Left renal pelvis (tissue), 4 donors: ENCODE results near the gene MYO7A. TPM values are rescaled to one million over a fixed set of nuclear protein-coding genes. Genes with fewer than 3 reads are reported as not detected.

Experiments used
- DNase-seq, 4 donors: peaks; one replicate each; pipeline ENCODE4 v3.0.0-alpha.2; 2013; ENCODE audit warnings: low read depth in 4 of 4, low spot score in 3 of 4
- polyA plus RNA-seq, 4 donors: library from polyadenylated mRNA; unstranded; fragments of 120-200 nt; gene quantifications; one replicate each; pipeline ENCODE4 v1.2.1, GENCODE V29; 2013; ENCODE audit not compliant: insufficient read length in 4 of 4

Gene MYO7A
- polyA plus RNA-seq, 4 donors: 2.2 to 4.2 (median 2.8) TPM

DNA sequence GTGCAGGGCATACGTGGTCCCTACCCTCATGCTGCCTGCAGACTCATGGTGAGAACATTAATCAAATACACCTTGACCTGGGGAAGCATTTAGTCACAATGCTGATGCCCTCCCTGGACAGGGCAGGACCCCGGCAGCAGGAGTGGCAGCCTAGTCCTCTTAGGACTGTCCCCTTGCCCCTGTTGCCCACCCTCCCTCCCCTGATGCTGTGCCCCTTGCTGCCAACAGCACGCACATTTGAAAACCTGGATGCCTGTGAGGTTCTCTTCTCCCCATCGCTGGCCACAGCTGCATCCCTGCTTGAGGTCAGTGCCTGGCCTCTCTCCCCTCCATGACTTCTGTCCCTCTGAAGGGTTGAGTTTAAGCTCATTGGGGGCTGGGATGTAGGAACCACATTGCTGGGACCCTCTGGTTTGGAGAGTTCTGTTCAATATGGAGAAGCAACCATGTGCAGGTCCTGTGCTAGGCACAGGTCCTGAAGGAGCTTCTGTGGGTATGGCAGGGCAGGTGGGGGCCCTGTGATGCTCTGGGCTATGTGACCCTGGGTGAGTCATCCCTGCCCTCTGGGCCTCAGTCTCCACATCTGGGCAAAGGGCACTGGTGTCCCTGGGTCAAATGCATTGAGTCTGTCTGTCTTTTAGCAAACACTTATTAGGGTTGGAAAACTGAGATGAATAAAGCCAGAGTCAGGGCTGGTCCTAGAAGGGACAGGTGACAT, 31.3 kb downstream of the MYO7A start:
- no peak for DNase-seq

DNA sequence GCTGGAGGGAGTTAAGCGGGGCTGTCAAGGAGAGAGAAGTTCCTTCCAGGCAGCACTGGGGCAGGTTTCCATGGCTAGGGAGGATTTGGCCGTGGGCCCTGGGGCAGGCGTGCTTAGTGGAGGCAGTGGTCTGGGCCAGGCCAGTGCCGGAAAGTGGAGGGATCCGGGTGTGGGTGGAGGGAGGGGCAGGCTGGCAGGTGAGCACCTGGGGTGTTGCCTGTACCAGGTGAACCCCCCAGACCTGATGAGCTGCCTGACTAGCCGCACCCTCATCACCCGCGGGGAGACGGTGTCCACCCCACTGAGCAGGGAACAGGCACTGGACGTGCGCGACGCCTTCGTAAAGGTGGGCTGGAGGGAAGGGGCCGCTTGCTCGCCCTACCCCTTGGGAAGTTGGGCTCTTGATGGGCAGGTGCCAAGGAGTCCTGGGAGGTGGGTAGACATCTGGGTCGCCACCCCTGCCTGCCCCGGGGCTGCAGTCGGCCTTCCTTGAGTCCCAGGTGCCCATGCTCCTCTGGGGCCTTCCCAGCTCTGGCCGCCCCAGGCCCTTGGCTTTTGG, 32.0 kb downstream of the MYO7A start:
- no peak for DNase-seq

DNA sequence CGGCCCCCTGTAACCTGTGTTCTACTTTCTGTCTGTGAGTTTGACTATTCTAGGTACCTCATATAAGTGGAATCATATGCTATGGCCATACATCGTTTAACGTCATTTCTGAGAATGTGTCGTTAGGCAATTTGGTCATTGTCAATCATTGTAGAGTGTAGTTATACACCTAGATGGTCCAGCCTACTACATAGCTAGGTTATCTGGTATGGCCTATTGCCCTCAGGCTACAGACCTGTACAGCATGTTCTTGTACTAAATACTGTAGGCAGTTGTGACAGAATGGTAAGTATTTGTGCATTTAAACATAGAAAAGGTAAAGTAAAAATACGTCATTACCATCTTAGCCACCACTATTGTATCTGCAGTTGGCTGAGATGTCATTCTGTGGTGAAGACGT, 35.2 kb downstream of the MYO7A start:
- DNase-seq: no peak

DNA sequence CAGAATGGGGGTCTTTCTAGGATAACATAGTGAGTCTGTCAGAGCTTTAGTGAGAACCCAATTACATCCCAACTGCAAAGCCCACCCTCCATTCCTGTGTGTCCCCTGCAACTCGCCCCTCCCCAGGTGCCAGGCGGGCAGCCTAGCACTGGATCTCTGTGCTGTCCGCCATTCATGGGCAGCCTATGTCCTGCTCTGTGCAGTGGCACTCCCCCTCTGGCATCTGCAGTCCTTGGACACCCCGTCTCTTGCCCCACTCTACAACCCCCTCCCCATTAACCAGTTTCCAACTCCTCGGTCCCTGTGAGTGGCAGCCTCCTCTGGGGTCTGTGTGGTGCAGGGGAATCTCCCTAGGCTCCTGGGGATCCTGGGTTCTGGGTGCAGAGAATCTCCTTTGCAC, 37.0 kb downstream of the MYO7A start:
- no peak for DNase-seq

DNA sequence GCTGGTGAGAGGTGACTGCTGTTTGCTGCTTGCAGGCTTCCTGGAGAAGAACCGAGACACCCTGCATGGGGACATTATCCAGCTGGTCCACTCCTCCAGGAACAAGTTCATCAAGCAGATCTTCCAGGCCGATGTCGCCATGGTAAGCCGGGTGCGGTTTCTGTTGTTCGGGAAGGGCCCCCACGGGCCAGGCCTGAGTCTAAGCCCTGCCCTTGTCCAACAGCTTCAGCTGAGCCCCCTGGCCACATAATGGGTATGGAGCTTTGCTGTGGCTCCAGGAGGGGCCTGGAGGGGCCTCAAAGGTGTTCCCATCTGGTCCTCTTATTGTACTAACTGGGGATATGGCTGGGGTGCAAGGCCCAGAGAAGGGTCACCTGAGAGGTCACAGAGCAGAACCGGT, 38.0 kb downstream of the MYO7A start:
- DNase-seq: no peak

DNA sequence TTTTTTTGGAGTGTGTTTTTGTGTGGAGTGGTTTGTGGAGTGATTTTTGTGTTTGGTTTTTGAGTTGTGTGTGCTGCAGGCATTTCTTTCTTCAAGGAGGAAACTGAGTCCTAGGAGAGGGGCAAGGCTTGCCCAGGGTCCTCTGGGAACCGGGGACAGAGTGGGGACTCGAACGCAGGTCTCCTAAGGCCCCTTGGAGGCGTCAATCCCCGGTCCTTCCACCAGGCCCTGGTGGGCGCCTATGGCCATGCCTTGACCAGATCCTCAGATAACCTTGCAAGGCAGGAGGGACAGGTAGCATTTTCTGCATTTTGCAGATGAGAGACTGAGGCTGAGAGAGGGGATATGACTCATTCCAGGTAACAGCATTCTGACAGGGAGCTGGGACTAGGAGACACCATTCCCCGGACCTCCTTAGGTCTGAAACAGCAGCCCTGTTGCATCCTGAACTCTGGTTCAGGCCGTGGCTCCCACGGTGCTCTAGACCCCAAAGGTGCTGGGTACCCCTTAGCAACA, 39.1 kb downstream of the MYO7A start:
- no peak for DNase-seq

DNA sequence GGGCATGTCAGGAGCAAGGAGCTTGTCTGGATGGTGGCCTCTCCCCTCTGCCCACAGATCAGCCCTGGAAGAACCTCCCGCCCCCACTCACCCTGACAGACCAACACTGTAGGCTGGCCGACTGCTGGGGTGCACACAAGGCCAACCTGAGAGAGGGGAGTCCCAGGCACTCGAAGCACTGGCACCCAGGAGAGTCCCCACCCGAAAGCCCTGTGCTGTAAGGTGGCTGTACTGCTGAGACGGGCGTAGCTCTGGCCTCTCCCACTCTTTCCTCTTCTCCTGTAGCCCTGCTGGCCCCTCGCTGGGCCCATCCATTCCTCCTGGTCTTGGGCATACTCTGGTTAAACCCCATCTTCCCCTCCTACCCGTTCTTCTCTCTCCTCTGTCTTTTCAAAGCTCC, 39.7 kb downstream of the MYO7A start:
- DNase-seq: no peak

DNA sequence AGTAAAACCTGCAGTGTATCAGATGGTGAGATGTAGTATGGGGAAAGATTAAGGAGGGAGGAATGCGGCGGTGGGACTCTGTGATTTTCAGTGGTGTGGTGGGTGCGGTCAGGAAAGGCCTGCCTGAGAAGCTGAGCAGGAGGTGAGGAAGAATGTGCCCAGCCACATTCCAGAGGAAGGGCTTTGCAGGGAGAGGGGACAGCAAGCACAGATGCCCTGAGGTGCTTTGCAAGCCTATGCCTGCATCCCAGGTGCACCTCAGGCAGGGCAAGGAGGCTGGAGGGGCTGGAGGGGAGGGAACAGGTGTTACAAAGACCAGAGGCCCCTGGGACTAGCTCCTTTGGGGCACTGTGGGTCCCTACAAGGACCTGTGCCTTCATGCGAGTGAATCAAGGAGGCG, 42.1 kb downstream of the MYO7A start:
- no peak for DNase-seq

DNA sequence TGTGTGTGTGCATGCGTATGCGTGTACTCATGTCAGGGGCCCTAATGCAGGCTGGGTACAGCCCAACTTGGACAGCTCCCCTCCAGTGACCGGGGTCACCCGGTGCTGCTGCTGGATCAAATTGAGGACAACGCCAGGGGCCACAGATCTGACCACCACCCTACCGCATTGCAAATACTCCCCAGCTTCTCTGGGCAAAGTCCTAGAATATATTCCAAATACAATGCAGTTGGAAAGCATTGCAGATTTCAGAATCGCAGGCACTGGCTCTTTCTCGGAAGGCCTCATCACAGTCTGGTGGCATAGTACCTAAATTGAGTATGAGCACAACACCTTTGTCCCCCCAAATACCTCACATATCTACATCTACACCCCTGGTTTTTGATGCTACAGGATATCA, 43.2 kb downstream of the MYO7A start:
- no peak for DNase-seq

DNA sequence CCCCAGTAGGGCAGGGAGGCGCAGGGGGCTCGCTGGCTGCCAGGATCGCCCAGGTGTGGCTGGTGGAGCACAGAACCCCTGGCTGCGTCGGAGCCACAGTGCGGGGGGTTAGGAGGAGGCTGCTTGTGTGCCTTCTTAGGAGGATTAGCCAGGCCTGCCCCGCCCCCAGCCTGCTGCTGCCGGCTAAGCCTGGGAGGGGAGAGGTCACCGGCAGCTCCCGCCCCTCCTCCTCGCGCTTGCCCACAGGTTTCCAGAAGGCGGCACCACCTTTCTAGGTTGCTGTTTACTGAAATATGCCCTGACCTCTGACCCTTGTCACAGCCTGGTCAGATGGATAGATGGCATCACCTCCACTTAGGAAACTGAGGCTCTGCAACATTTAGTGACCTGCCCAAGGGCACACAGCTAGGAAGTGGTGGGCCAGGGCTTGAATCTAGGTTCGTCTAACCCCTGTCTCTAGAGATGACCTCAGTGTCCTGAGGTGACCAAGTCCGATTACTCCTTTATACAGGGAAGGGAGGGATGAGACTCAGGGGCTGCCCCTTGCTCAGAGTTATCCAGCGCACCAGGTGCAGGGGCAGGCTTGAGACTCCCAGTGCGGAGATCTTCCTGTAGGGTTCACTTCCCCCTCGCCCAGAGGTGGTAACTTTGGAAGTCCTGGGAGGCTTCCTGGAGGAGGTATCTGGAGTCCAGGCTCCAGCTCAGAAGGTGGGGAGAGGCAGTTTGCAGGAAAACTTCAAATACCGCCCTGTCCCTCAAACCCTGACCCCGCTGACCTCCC, 44.0 kb downstream of the MYO7A start:
- no peak for DNase-seq

DNA sequence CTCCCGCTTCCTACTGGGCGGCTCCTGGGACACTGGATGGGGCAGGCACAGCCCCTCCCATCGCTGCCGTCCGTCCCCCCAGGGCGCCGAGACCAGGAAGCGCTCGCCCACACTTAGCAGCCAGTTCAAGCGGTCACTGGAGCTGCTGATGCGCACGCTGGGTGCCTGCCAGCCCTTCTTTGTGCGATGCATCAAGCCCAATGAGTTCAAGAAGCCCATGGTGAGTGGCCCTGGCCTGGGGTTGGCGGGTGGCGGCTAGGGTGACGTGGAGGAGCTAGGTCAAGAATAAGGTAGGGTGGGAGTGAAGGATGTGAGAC, 44.6 kb downstream of the MYO7A start:
- no peak for DNase-seq

DNA sequence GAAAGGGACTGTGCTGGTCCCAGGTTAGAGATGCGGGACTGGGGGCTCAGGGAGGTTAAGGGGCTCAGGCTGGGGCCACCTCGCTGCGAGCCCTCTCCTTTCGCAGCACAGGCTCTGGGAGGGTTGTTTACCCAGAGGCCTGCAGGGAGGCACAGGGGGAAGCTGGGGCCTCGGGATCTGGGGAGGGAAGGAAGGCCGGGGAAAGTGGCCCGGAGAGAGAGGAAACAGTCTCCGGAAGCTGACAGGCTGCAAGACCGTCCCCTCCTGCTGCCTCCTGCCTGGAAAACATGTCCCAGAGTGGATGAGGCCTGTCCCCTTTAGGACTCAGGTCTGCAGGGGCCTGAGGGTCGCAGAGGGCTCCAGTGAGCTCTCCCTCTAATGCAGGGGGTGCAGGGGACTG, 45.4 kb downstream of the MYO7A start:
- DNase-seq: no peak

DNA sequence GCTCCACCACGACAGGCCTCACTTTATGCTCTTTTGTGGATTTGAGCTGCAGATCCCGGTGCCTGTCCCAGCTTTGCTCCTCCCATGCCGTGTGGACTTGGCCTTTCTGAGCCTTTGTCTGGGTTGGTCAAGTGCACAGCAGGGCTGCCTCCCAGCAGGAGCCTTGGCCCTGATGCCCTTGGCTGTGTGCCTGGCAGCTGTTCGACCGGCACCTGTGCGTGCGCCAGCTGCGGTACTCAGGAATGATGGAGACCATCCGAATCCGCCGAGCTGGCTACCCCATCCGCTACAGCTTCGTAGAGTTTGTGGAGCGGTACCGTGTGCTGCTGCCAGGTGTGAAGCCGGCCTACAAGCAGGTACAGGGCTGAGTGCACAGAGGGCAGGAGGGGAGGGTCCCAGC, 46.5 kb downstream of the MYO7A start:
- DNase-seq: no peak

DNA sequence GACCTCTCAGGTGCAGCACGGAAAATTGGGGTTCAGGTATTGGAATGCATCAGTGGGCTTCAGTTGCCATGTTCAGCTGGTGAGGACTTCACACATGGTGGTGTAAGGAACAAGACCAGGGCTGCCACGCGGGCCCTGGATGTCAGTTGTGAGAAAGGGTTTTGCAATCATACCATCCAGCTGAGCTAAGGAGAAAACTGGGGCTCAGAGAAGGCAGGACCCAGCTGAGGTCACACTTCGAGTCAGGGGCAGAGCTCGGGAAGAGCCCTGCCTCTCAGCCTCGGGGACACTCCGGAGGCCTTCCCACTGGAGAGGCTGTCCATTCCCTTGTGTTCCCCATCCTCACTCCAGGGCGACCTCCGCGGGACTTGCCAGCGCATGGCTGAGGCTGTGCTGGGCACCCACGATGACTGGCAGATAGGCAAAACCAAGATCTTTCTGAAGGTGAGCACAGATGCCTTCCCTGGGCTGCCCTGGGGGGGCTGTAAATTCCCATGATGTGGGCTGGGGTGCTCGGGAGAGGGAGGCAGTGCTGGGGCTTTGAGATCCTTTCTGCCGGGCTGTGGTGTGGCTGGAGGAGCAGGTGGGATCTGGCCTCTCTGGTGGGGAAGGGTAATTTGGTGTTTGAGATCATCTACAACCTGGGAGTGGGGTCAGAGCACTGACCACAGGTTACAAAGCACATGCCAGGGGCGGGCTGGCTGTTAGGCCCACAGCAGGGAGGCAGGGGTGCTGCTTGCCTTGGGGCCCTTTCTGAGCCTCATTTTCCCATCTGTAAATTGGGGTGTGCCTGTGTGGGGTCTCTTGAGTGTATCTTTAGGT, 47.2 kb downstream of the MYO7A start:
- DNase-seq: no peak

DNA sequence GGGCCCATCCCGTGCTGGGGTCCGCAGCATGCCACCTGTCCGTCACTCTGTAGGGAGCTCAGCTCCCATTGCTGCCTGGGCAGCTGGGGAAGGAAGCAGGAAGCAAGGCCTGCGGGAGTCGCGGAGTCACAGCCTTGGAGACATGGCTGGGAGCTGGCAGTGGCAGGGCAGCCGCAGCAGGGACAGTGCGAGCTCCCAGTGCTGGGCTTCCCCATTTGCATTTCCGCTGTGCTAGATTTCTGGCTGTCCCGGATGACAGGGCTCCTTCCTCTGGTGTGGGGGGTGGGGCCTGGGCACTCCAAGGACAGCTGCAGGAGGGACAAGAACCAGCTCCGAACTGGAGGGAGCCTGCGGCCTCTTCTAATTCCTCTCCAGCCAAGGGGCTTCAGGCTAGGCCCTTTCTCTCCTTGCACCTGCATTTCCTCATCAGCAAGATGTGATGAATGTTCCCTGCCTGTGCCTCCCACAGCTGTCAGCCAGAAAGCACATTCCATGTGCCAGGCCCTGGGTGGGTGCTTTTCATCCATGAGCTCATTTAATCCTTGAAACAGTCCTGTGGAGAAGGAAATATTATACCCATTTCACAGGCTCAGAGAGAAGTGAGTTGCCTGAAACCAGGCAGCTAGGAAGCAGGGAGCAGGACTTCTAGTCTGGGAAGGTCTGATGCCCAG, 48.0 kb downstream of the MYO7A start:
- no peak for DNase-seq

DNA sequence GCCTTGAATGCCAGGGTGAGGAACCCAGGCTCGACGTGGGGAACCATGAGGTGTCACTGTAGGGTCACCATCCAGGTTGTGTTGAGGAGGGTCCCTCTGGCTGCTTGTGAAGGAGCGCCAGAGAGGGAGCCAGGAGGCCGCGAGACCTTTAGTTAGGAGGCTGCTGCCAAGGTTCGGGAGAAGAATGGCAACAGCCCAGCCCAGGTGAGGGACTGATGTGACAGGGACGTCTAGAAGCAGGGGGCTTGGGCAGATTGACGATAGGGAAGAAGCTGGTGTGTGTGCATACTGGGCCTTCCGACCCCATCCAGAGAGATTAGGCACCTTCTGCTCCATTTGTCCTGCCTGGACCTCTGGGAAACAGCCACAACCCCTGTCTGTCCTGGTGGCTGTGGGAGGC, 49.0 kb downstream of the MYO7A start:
- DNase-seq: no peak

DNA sequence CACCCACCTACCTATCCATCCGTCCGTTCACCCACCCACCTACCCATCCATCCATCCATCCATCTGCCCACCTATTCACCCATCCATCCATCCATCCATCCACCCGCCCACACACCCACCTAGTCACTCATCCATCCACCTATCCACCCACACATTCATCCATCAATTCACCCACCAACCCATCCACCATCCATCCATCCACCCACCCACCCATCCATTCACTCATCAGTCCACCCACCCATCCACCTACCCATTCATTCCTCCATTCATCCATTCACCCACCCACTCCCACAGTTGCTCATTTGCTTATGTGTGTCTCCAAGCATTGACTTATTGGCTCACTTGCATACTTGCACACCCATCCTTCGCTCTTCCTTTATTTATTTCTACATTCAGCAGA, 50.1 kb downstream of the MYO7A start:
- DNase-seq: no peak

DNA sequence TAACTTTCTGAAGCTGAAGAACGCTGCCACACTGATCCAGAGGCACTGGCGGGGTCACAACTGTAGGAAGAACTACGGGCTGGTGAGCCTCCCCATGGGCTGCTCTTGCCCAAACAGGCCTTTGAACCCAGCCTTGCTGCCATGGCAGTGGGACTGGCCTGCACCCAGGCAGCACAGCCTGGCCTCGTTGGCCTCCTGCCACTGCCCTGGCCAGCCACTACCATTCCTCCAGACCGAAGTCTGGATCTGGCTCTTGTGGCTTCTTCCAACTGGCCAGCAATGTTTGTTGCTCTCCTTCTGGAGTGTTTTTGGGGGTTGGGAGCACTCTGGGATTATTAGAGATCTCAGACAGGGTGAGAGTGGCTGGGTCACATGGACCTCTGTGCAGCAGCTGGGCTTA, 51.0 kb downstream of the MYO7A start:
- DNase-seq: no peak

DNA sequence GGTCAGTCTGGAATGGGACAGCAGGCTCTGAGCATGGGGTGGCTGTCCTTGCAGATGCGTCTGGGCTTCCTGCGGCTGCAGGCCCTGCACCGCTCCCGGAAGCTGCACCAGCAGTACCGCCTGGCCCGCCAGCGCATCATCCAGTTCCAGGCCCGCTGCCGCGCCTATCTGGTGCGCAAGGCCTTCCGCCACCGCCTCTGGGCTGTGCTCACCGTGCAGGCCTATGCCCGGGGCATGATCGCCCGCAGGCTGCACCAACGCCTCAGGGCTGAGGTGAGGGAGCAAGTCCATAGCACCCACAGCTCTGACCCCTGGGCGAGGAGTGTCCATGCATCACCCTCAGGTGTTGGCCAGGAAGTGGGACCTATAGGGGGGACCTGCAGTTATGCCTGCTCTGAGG, 51.6 kb downstream of the MYO7A start:
- DNase-seq: no peak

DNA sequence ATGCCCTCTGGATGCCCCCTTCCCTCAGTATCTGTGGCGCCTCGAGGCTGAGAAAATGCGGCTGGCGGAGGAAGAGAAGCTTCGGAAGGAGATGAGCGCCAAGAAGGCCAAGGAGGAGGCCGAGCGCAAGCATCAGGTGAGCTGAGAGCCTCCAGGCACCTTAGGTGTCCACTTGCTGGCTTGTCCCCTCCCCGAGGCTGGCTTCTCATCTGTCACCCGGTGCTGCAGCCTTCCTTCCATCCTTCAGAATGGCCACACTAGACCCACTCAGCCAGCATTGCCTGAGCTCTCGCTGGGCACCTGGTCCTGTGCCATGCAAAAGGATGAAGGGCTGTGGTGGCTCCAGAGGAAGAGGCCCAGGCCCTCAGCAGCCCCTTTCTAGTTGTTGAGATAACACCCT, 52.3 kb downstream of the MYO7A start:
- no peak for DNase-seq

DNA sequence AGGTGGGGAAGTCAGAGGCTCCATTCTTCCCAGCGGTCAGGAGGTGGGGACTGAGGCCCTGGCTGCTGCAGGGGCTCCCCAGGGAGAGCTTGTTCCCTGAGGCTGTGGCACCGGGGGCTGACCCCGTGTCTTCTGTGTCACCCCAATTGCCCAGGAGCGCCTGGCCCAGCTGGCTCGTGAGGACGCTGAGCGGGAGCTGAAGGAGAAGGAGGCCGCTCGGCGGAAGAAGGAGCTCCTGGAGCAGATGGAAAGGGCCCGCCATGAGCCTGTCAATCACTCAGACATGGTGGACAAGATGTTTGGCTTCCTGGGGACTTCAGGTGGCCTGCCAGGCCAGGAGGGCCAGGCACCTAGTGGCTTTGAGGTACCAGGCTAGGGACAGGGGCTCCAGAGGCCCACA, 53.2 kb downstream of the MYO7A start:
- no peak for DNase-seq
